Activated CD8-positive, alpha-beta memory T cell treated with anti-CD3 and anti-CD28 coated beads, Interleukin-2, amount 50 U/mL, for 24 hours (primary cell): Measurements from ENCODE around the gene HMGB1.
A peak's percentile ranks its signal among the peaks of the same experiment; 100 is the strongest.

Experiments used
- DNase-seq: peaks from one replicate; pipeline ENCODE4 v3.0.0-alpha.2; 2020; ENCODE audit errors: extremely low read depth

The HMGB1 gene

DNA sequence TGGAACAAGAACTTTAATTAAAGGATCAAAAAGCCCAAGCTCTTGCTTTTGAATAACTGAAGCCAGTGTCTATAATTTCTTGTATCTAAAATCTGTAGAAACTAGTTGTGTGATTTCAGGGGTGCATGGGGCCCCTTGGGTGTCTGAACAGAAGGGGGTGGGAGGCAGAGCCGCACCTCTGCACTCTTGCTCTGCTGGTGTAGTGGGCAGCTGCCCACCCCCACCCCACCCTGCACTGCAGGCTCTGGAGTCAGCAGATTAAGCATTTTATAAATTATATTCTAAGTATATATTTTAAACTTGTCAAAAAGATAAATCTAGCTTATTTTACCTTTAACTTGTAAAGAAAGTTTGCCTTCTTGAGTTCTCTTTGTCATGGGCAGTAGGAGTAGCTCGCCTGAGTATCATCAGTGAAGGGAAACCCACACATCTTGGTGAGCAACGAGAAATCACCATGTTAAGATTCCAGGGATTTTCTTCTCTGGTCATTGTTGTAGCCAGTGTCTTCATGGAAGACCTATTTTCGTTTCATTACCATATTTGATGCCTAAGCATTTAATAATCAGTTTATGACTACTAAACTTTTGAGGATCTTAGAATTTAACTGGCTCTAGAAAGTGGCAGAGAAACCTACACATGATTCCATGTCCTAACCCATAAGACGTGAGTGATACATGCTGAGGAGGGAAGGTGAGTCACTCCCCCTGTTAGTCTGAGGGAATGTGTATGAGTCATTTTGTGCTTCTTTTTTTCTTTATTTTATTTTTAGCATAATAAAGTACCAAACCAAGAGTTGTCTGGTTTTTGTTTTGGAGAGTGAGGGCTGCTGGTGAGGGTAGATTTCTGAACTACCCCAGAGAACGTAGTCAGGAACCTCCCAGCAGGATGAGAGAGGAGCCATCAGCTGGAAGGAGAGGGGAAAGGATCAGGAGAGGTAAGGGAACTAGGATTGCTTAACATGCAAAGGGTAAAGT is 35.7 kb downstream of the HMGB1 start:
- DNase-seq: no peak

DNA sequence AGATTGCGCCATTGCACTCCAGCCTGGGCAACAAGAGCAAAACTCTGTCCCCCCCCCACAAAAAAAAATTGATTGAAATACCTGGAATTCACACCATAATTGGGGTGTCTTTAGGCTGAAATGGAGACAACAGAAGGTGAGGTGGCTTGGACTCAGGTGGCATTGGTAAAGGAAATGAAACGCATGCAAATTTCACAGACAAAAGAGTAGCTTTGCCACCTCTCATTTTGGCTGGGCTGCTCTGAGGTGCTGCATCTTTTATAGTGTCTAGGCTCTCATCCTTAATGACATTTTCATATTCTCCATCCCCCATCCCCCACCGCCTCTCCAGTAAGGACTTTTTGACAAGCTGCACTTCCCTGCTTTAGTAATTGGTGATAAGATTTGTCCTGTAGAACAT is 36.5 kb downstream of the HMGB1 start:
- no peak for DNase-seq

GRCh38 chr13:30423891-30424290 is 41.8 kb downstream of the HMGB1 start:
- no peak for DNase-seq

- DNase-seq: no peak
Observed at GRCh38 chr13:30422054-30422839, 43.5 kb downstream of the HMGB1 start, which contains the start of gene UBE2L5. Gene UBE2L5 (plus strand): TSS chr13:30422493. CDS start chr13:30427991, 5,498 bp downstream.

GRCh38 chr13:30421093-30422053 is 44.4 kb downstream of the HMGB1 start:
- DNase-seq: no peak

DNA sequence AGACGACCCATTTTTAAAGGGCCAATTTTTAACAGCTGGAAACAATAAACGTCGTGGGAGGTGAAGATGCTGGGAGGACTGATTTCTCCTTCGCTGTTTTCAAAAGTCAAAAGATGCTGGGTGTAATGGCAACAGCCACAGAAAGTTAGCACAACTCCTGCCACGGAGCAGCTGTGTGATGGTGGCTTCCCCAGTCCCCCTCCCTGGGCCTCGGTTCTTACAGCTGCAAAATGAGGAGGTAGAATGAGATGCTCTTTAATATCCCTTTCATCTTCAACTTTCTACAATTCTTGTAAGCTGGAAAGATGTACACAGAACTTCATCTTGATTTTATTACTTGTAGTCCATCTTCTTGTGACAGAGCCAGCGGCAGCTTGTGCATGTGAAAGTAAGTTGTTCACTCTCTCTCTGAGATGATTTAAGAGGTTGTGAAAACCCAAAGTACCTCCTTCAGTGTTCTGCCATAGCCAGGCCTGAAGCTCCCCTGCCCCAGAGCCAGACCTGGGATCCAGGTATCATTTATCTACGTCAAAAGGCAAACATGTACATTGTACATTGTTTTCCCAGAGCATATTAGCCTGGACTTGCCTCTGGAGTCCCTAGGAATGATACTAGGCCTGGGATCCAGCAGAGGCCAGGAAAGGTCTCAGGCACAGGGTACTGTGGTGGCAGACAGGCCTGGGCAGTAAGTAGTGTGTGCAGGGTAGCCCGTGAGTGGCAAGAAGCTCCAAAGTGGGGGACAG is 46.8 kb downstream of the HMGB1 start:
- no peak for DNase-seq

GRCh38 chr13:30418075-30418716 is 47.5 kb downstream of the HMGB1 start:
- DNase-seq: no peak

GRCh38 chr13:30416471-30416870 is 49.3 kb downstream of the HMGB1 start:
- DNase-seq: no peak

GRCh38 chr13:30415430-30416030 is 50.2 kb downstream of the HMGB1 start:
- no peak for DNase-seq

DNA sequence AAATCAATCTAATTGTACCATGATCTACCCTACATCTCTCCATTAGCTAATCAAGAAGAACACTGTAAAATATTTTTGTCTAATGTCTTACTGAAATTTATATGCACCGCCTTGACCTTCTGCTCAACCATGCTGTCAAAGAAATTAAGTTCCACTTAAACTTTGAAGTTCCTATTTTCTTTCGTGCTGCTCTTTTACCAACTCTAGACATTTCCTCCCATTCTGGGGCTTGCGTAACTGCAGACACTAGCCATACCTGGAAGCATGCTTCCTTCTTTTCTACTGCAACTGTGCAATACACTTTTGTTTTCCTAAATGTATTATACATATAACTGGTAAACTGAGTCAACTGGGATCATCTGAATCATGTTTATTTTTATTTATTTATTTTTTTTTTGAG is 51.9 kb downstream of the HMGB1 start:
- no peak for DNase-seq

- no peak for DNase-seq
Observed at GRCh38 chr13:30412346-30412745, 53.4 kb downstream of the HMGB1 start.

DNA sequence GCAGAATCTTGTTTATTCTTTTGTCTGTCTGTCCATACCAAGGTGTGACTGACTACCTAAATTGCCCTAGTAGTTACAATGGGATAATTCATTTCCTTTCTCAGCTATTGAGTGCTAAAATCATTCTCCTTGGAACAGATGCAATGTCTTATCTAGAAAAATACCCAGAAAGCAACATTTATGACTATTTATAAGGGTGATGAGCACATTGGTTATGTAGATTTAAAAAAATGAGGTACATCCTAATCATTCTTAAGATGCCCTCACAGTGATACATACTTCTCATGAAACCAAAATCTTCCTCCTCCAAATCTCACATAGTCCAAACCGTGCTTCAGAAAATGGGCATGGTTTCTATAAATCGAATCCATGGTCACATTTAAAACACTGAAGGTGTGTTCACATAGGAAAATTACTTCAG is 55.0 kb downstream of the HMGB1 start:
- DNase-seq: no peak

- DNase-seq: no peak
Observed at GRCh38 chr13:30409886-30410704, 55.6 kb downstream of the HMGB1 start.

- peak; percentile 83 for DNase-seq
Observed at GRCh38 chr13:30408319-30409101, 57.2 kb downstream of the HMGB1 start.

DNA sequence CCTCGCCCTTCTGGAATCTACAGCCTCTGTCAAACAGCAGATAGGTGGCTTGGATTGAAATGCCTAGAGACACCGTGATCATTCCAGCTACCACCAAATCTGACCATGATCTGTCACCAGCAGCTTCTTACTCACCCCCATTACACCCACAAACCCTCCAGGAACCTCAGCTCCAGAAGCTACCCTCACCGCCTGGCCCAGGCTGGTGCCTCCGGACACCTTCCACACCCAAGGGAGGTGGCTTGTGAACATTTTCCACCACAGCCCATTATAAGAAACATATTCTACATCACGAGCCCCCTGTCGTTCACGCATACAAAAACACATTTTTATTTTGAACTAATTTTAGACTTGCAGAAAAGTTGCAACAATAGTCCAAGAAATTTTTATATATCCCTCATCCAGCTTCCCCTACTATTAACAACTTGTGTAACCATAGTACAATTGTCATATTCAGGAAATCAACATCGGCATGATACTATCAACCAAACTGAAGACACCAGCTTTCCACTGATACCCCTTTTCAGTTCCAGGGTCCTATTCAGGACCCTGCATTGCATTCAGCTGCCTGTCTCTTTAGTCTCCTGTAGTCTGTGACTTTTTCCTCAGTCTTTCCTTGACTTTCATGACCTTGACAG is 58.8 kb downstream of the HMGB1 start:
- no peak for DNase-seq
